Suprapubic skin (tissue), 4 donors: ENCODE data around the gene SLC7A4. TPM values are rescaled to one million over a fixed set of nuclear protein-coding genes. Genes with fewer than 3 reads are reported as not detected.

Source experiments
- DNase-seq, 2 donors: peaks; one replicate each; pipeline ENCODE4 v3.0.0-alpha.2; 2019; ENCODE audit warnings: low spot score in 2 of 2
- H3K27ac ChIP-seq: fragments of 200-600 bp; sonication (generic); one replicate; pipeline ENCODE4 v1.5.1; 2019
- H3K27me3 ChIP-seq: fragments of 200-600 bp; sonication (generic); one replicate; pipeline ENCODE4 v1.5.1; 2019
- H3K36me3 ChIP-seq: fragments of 200-600 bp; sonication (generic); one replicate; pipeline ENCODE4 v1.5.1; 2019
- H3K4me1 ChIP-seq: fragments of 200-600 bp; sonication (generic); one replicate; pipeline ENCODE4 v1.5.1; 2019
- H3K4me3 ChIP-seq: fragments of 200-600 bp; sonication (generic); one replicate; pipeline ENCODE4 v1.5.1; 2019; ENCODE audit warnings: mild to moderate bottlenecking
- H3K9me3 ChIP-seq: fragments of 200-600 bp; sonication (generic); one replicate; pipeline ENCODE4 v1.5.1; 2019
- EP300 ChIP-seq: sonication (generic); formaldehyde crosslinking; IDR thresholded peaks from one replicate; pipeline ENCODE4 v1.6.1; 2017; ENCODE audit warnings: antibody characterized with exemption
- POLR2A ChIP-seq, 2 donors: fragments of 450-650 bp; IDR thresholded peaks; one replicate each; pipeline ENCODE4 v1.6.1; 2017; ENCODE audit warnings: antibody characterized with exemption in 2 of 2, mild to moderate bottlenecking in 2 of 2, moderate library complexity in 2 of 2
- POLR2AphosphoS5 ChIP-seq, 3 donors: sonication (generic); formaldehyde crosslinking; IDR thresholded peaks; one replicate each; pipeline ENCODE4 v1.6.1; 2017; ENCODE audit warnings: antibody characterized with exemption in 3 of 3
- WGBS: methylation state at CpG from one replicate; pipeline ENCODE4 v1.1.5; 2018; 5-methylcytosine and 5-hydroxymethylcytosine counted together
- total RNA-seq, 4 donors: library from RNA; depleted of rRNA; stranded (reverse); fragments of >200 nt; gene quantifications; one replicate each; pipeline ENCODE4 v1.1.0, GENCODE V29; 2016
- TF ChIP-seq, protein P1 (sequence below), 2 donors: fragments of 200-600 bp in 1 of 2; fragments of 450-650 bp in 1 of 2; sonication (generic) in 1 of 2; IDR thresholded peaks; one replicate each; pipeline ENCODE4 v1.5.1; 2016 to 2019; ENCODE audit warnings: antibody characterized with exemption in 2 of 2, mild to moderate bottlenecking in 1 of 2, moderate library complexity in 1 of 2

SLC7A4 gene
- total RNA-seq, 4 donors from 2014 or later: 0.48 to 2.2 (median 1.6) TPM

DNA sequence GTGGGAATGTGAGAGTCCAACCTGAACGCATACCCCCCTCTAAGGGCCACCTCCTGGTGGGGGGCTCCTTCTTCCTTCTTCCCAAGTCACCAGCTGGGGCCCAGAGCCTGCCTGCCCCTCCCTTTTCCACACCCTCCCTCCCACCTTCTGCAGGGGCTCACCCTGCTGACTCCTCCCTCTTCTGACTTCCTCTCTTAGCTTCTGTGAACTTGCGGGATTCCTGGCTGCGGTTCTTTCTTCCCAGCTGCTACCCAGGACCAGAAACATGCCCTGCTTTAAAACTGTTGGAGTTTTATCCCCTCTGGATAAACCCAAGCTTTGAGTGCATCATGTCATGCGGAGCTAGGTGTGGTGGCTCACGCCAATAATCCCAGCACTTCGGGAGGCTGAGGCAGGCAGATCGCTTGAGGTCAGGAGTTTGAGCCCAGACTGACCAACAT is 23.5 kb upstream of the SLC7A4 start:
- WGBS: 59% methylated on average over 7 of the region's 7 CpGs
- no peak overlapping the region for H3K4me3 ChIP-seq
- no peaks in the 10 kb centered on the region for H3K36me3 ChIP-seq
- no peak overlapping the region for H3K27ac ChIP-seq
- H3K27me3 ChIP-seq: peaks cover 11% of the 10 kb centered on the region
- no peak for DNase-seq
- H3K4me1 ChIP-seq: no peaks in the 10 kb centered on the region
- TF ChIP-seq POLR2A (IDR thresholded peaks at IDR 0.05) (no peak), EP300 (no peak), POLR2AphosphoS5 (IDR thresholded peaks at IDR 0.05) (no peak)
- TF ChIP-seq, protein P1, sequence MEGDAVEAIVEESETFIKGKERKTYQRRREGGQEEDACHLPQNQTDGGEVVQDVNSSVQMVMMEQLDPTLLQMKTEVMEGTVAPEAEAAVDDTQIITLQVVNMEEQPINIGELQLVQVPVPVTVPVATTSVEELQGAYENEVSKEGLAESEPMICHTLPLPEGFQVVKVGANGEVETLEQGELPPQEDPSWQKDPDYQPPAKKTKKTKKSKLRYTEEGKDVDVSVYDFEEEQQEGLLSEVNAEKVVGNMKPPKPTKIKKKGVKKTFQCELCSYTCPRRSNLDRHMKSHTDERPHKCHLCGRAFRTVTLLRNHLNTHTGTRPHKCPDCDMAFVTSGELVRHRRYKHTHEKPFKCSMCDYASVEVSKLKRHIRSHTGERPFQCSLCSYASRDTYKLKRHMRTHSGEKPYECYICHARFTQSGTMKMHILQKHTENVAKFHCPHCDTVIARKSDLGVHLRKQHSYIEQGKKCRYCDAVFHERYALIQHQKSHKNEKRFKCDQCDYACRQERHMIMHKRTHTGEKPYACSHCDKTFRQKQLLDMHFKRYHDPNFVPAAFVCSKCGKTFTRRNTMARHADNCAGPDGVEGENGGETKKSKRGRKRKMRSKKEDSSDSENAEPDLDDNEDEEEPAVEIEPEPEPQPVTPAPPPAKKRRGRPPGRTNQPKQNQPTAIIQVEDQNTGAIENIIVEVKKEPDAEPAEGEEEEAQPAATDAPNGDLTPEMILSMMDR (IDR thresholded peaks at IDR 0.05): no peak
- no peaks in the 10 kb centered on the region for H3K9me3 ChIP-seq

DNA sequence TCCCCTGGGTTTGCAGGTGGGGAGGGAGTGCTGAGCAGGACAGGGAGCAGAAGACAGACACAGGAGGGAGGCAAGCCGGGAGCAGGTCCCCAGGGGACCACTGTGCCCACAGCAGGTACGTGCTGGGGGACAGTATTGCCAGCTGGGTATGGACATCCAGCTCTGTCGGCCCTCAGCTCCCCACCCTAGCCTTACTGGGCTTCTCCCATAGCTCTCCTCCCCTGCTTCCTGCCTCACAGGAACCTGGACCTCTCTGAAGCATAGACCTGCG is 23.1 kb upstream of the SLC7A4 start:
- H3K27me3 ChIP-seq: peaks cover 11% of the 10 kb centered on the region
- TF ChIP-seq, protein P1 (IDR thresholded peaks at IDR 0.05): no peak
- TF ChIP-seq POLR2A (IDR thresholded peaks at IDR 0.05): no peak
- no peak overlapping the region for H3K27ac ChIP-seq
- H3K36me3 ChIP-seq: no peaks in the 10 kb centered on the region
- DNase-seq: no peak
- H3K4me3 ChIP-seq: no peak overlapping the region
- no peaks in the 10 kb centered on the region for H3K9me3 ChIP-seq
- no peaks in the 10 kb centered on the region for H3K4me1 ChIP-seq
- 60% methylated on average over 2 of the region's 4 CpGs for WGBS

DNA sequence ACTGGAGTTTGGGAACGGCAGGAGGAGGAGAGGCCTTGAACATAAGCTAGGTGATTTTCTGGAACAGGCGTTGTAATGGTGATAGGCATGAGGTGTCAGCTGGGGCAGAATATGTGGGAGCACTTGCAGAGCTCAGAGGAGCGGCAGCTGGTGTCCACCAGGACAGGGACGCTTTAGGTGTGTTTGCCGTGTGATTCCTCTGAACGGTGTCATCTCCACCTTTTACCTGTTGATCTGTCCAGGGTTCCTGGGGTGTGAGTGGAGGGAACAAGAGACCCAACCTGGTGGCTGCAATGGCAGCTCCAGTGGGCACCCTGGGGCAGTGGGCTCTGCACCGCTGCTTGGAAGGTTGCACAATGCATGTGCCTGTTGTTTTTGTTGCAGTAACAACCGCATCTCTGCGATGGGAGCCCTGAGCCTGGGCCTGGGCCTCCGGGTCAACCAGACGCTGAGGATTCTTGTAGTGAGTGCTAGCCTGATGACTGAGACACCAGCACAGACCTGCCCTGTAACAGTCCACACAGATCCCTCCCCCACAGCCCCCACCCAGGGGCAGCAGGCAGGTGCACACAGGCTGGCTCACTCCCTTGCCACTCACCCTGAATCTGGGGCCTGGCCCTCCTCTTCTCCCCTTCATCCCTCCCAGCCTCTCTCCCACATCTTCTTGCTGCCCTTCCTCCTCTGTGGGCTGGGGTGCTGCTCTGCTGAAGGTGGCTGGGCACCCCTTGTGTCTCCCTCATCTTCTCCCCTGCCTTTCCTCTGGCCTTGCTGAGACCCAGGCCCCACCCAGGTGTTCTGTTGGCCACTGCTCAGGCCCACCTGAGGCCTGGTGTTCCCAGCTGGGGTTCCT is 22.6 kb upstream of the SLC7A4 start:
- no peak for TF ChIP-seq POLR2AphosphoS5 (IDR thresholded peaks at IDR 0.05)
- no peak for TF ChIP-seq EP300
- TF ChIP-seq, protein P1 (IDR thresholded peaks at IDR 0.05): no peak
- TF ChIP-seq POLR2A (IDR thresholded peaks at IDR 0.05): no peak
- H3K36me3 ChIP-seq: no peaks in the 10 kb centered on the region
- 82% methylated on average over 7 of the region's 11 CpGs for WGBS
- DNase-seq: no peak
- H3K9me3 ChIP-seq: no peaks in the 10 kb centered on the region
- no peak overlapping the region for H3K4me3 ChIP-seq
- H3K27me3 ChIP-seq: peaks cover 11% of the 10 kb centered on the region
- H3K27ac ChIP-seq: no peak overlapping the region
- H3K4me1 ChIP-seq: no peaks in the 10 kb centered on the region

DNA sequence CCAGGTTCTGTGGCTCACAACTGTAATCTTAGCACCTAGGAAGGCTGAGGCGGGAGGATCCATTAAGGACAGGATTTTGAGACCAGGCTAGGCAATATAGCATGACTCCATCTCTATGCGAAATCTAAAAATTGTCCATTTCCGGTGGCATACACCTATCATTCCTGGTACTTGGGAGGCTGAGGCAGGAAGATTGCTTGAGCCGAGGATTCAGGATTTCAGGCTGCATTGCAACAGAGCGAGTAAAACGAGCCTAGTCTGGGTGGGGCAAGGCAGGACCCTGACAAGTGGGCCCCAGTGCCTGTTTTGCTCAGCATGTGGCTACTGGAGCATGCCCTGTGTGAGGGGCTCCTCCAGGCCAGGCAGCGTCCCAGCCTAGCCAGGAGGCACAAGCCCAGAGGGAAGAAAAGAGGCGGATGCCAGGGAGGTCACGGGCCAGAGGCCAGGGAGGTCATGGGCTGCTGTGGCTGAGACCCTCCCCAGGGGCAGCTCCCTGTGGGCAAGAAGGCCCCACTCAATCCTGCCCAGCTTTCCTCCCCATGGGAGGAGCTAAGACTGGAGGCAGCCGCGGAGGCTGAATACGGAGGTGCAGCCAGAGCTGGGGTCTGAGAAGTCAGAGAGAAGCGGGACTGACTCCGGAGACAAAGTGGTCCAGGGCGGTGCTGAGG is 21.8 kb upstream of the SLC7A4 start:
- H3K9me3 ChIP-seq: no peaks in the 10 kb centered on the region
- whole genome bisulfite sequencing: 92% methylated on average over 13 of the region's 15 CpGs
- no peak overlapping the region for H3K4me3 ChIP-seq
- no peak overlapping the region for H3K27ac ChIP-seq
- no peaks in the 10 kb centered on the region for H3K36me3 ChIP-seq
- TF ChIP-seq POLR2AphosphoS5 (IDR thresholded peaks at IDR 0.05): no peak
- no peak for TF ChIP-seq POLR2A (IDR thresholded peaks at IDR 0.05)
- TF ChIP-seq EP300: no peak
- TF ChIP-seq, protein P1 (IDR thresholded peaks at IDR 0.05): no peak
- DNase-seq: no peak
- peaks cover 11% of the 10 kb centered on the region for H3K27me3 ChIP-seq
- H3K4me1 ChIP-seq: no peaks in the 10 kb centered on the region

DNA sequence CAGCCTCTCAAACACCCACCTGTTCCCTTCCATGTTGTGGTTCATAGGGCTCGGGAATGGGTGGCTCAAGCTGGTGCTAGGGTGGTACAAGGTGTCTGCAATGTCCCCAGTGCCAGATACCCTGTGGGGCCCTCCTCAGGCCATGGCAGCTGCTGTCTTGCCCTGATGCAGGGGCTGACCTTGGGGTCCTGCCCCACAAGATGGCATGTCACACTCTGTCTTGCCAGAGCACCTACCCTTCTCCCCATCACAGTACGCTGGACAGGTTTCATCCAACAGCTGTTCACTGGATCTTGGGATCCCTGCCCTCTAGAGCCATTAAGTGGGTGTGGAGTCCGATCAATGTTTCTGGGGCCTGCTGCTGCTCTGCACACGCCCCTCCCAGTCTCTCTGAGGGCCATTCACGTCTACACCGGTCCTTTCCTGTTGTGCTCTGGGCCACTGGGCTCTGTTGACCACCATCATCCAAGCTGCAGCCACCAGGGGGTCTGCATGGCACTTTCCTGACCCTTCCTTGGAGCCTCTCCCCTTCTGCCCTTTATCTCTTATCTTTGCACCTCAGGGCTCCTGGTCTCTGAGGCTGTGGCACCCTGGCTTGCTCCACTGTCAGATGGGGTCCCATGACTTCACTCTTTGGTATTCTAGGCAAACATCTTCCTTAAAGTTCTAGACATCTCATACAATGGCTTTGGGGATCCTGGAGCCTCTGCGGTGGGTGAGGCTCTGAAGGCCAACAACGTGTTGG is 20.5 kb upstream of the SLC7A4 start:
- H3K9me3 ChIP-seq: no peaks in the 10 kb centered on the region
- peaks cover 11% of the 10 kb centered on the region for H3K27me3 ChIP-seq
- TF ChIP-seq POLR2A (IDR thresholded peaks at IDR 0.05): no peak
- no peak for TF ChIP-seq EP300
- TF ChIP-seq, protein P1 (IDR thresholded peaks at IDR 0.05): no peak
- no peak for TF ChIP-seq POLR2AphosphoS5 (IDR thresholded peaks at IDR 0.05)
- 81% methylated on average over 8 of the region's 8 CpGs for WGBS
- H3K4me3 ChIP-seq: no peak overlapping the region
- no peak for DNase-seq
- no peaks in the 10 kb centered on the region for H3K4me1 ChIP-seq
- no peak overlapping the region for H3K27ac ChIP-seq
- no peaks in the 10 kb centered on the region for H3K36me3 ChIP-seq
